Erythroblast (primary cell): ENCODE results near the gene KLHL4.

Source experiments
- GATA1 ChIP-seq: IDR thresholded peaks from 2 replicates; pipeline ENCODE4 v1.6.1; 2011; ENCODE audit warnings: low read depth, mild to moderate bottlenecking, control low read depth, low read length, moderate library complexity
- POLR2A ChIP-seq: IDR thresholded peaks from 2 replicates; pipeline ENCODE4 v1.6.1; 2011; ENCODE audit warnings: mild to moderate bottlenecking, low read length

DNA sequence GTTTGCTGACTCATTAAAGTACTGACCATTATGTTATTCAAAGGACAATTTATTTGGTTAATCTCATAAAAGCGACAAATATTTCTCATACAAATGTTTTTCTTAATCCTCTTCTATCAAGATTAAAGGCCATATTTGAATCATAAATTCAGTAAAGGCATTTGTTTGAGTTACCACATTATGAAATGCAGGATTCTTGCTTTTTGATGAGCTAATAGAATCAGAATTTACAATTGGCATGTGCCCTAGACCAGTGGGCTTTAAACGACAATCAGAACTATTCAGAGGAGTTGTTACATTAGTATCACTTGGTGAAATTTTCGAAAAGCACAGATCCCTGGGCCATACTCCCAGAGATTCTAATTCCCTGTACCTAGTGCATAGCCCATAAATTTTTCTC, 55.3 kb downstream of the KLHL4 start:
- no peak for TF ChIP-seq POLR2A
- no peak for TF ChIP-seq GATA1
